T1000 (cell line): ENCODE data around the gene MIER2.

Source experiments
- DNase-seq: peaks from one replicate; lab custom pipeline; 2025; ENCODE audit warnings: mixed read lengths; lab: John Stamatoyannopoulos, UW

The MIER2 gene

DNA sequence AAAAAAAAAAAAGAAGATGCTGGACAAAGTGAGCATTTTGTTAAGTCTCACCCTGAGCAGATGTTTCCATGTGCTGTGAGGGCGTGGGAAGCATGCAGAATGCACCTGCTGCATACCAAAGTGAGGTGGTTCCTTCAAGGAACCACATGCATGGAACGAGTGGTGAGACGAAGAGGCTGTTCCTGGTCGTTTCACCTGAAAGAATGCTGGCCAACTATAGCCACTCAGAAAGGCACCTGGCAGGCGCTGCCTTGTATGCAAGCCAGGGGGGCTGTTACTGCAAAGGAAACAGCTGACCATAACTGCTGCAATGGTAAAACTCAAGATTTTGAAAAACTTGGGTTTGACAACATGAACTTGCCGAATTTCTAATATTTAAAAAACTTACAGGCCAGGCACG, 14.7 kb downstream of the MIER2 start:
- DNase-seq, result no peak

DNA sequence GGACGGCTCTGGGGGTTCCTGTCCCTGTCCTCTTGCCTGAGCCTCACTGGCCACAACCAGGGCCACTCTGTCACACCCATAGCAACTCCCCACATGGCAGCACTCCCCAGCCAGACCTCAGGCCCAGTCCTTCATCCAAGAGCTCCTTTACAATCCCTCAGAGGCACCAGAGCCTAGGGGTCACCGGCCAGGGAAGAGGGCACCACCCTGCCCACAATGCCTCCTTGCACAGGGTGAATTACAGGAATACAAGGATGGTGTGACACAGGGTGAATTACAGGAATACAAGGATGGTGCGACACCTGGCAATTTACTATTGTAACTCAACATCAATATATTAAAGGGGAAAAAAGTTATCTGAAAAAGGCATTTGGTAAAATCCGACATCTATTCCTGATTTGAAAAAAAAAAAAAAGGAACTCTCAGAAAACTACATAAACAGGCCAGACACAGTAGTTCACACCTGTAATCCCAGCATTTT, 16.5 kb downstream of the MIER2 start:
- no peak for DNase-seq

DNA sequence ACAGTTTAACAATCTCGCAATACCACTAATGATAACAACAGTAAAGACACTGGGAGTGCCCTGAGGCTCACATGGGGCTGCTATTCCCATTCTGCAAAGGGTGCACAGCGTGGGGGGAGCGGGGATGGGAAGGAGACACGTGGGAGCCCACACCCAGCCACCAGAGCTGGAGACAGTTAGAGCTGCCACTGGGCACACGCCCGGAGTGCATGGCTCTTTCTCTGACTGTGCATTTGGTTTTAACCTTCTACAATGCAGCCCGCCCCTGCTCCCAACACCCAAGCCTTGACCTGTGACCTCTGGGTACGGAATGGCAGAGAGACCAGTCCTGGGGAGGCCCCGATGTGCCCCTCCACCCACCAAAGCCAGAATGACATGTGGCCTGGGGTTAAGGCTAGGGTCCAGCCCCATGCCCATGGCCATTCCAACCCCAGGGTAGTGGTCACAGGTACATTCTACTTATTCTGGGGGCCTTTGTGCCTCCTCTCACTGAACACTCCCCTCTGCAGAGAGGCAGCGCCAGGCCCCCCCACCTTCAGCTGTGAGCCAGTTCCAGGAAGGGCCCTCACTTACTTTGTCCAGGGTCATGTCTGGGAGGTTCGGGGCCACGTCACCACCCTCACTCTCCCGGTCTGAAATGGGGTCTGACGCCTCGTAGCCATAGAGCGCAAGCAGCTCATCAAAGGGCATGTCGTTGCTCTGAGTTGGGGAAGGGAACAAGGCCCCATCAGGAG, 17.1 kb downstream of the MIER2 start:
- no peak for DNase-seq

DNA sequence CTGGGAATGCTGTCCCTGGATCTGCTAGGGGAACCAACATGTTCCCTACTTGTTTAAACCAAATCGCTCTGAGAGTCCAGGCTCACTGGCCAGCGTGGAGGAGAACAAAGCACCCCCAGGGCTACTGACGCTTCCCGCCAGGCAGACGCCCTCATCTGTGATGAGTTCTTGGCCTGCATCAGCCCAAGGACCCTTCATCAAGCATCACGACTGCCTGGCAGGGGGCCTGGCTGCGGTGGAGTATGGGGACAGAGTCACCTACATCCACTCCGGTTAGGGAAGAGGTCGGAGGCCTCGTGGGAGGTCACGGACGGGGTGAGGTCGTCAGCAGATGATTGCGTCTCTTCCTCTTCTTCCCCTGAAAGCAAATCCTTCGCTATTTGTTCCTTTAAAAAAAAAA, 17.7 kb downstream of the MIER2 start:
- no peak for DNase-seq

DNA sequence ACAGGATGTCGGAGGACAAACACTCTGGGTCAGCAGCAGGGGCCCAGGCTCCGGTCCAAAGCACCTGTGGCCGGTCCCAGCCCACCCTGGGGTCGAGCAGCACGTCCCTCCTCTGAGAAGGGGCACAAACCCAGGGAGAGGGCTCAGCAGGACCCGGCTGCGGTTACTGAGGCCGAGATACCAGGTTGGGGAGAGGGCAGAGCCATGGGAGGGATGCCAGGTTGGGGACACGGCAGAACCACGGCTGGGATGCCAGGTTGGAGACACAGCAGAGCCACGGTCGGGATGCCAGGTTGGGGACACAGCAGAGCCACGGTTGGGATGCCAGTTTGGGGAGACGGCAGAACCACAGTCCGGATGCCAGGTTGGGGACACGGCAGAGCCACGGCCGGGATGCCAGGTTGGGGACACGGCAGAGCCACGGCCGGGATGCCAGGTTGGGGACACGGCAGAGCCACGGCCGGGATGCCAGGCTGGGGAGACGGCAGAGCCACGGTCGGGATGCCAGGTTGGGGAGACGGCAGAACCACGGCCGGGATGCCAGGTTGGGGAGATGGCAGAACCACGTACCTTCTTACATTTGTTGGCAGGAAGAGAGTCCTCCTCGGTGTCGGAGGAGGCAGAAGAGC, 18.5 kb downstream of the MIER2 start:
- DNase-seq, result no peak

DNA sequence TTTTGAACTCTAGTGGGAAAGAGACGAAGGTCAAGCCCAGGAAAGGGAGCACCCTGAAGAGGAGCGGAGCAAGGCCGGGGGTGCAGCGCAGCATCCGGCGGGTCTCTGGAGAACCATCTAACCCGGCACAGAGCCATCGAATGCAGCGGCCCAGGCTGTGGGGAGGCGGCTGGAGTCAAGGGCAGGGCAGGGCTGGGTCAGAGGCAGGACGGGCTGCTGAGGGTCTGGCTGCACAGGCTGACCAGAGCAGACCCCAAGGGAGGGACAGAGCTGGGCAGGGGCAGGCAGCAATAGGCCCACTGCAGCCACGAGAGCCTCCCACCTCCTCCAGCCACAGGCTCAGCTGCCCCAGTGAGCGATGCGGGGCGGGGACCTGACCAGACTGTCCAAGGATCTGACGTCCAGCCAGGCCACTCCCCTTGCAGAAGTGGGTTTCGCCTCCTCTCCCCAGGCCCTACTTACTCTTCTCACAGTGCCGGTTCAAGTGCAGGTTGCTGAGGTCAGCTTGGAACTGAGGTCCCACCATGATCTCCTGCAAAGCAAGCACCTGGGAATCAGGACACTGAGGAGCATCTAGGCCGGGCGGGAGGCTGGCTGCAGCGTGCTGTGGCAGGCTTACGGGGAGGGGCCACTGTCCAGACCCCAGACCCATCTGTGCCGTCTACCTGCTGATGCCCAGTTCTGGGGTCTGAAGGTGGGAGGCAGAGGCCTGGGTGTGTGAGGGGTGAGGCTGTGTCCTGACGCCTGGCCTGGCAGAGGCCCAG, 19.2 kb downstream of the MIER2 start:
- no peak for DNase-seq

DNA sequence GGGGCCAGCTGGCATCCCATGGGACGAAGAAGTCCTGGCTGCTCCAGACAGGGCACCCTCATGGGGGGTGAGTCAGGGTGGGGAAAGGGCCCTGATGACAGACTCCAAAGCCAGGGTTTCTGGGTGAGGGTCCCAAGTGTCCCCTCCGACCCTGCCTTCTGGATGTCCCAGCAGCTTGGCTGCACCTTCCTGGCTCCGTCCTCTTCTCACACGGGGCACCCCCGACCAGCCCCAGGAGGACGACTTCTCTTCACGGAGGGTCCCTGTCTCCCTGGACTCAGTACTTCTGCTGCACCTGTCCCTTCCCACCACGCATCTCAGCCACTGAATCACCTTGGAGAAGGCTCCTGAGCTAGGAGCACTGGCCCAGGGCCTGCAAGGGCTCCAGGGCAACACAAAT, 19.9 kb downstream of the MIER2 start:
- DNase-seq, result no peak

DNA sequence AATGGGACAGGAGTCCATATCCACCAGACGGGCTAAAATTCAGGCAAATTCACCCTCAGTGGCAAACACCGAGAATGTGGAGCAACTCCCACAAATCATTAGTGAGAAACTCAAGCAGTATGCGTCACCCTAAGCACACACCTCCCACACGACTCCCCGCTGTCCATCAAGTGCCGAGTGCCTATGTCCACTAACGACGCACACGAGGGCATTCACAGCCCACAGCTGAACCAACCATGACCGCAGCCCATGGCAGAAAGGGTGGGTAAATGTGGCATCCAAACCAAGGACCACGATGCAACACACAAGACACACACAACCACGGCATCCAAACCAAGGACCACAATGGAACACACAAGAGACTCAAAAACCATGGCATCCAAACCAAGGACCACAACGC, 22.0 kb downstream of the MIER2 start:
- DNase-seq, result no peak

DNA sequence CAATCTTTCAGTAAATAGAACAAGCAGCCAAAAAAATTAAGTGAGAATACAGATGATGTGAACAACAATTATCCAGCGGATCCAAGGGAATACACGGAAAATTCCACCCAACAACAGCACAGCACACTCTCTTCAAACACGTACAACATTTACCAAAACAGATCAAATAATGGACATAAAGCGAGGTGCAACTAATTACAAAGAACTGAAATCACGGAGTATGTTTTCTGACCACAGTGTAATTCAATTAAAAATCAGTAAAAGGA, 26.2 kb downstream of the MIER2 start:
- no peak for DNase-seq

DNA sequence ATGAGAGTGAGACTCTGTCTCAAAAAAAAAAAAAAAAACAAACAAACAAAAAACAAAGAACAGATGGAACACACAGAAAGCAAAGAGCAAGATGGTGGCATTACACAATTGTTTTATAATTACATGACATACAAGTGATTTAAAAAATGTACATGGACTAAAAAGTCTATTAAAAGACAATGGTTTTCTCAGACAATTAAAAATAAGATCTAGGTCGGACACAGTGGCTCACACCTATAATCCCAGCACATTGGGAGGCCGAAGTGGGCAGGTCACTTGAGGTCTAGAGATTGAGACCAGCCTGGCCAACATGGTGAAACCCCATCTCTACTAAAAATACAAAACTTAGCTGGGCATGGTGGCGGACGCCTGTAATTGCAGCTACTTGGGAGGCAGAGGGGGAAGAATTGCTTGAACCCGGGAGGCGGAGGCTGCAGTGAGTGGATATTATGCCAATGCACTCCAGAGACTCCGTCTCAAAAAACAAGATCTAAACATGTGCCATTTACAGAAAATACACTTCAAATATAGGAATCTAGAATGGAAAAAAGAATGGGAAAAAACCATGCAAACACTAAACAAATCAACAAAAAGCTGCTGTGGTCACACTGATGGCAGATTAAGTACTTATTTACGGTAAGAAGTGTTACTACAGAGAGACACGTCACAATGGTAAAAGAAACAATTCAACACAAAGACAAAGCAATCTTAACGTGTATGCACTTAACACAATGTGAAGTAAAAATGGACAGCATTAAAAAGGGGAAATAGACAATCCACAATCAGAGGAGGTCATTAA, 26.7 kb downstream of the MIER2 start:
- DNase-seq, result no peak

DNA sequence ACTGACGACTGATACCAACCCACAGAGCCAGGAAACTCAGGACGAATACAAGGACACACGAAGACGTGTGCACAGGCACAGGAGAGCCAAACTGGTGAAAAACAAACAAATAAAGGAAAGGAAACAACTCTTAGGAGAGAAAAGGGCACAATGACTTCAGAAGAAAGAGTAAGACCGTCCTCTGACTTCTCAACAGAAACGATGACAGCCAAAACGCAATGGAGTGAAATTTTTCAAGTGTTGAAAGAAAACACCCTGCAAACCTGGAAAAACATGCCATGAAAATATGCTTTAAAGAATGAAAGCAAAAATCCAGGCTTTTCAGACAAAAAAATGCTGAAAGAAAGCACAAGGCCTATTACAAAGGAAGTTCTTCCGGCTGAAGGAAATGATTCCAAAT, 28.8 kb downstream of the MIER2 start:
- no peak for DNase-seq

DNA sequence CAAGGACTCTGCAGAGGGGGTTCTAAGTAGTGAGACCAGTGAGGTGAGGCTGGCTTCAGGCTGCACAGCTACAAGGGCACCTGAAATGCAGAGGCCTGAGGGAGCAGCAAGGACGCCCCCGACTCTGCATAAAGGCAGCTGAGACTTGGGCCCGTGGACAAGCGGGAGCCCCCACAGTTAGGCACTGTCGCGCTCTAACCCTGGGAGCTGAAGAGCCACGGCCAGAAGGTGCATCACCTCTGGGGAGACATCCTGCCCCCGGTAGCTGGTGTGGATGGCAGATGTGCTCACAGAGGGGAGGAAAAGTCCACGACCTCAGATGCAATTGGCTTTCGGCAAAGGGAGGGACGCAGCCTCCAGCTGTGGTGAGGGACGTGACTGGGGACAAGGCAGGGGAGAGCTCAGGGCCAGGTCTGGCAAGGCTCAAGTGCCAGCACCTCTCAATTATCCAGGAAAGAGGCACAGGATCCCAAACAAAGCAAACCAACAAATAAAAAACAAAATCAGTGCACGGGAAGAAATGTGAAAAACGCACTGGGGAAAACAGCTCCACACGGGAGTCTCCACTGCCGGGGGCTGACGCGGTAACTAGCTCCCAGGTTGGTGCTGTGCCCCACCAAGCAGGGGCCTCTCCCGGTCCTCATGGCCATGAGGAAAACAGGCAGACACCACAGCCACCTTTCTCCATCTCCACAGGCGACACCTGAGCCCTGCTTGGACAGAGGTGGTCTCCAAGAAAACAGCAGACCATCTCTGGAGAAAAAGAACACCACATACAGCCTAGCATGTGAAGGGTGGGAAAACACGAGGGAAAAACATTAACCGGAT, 30.4 kb downstream of the MIER2 start:
- DNase-seq, result no peak

DNA sequence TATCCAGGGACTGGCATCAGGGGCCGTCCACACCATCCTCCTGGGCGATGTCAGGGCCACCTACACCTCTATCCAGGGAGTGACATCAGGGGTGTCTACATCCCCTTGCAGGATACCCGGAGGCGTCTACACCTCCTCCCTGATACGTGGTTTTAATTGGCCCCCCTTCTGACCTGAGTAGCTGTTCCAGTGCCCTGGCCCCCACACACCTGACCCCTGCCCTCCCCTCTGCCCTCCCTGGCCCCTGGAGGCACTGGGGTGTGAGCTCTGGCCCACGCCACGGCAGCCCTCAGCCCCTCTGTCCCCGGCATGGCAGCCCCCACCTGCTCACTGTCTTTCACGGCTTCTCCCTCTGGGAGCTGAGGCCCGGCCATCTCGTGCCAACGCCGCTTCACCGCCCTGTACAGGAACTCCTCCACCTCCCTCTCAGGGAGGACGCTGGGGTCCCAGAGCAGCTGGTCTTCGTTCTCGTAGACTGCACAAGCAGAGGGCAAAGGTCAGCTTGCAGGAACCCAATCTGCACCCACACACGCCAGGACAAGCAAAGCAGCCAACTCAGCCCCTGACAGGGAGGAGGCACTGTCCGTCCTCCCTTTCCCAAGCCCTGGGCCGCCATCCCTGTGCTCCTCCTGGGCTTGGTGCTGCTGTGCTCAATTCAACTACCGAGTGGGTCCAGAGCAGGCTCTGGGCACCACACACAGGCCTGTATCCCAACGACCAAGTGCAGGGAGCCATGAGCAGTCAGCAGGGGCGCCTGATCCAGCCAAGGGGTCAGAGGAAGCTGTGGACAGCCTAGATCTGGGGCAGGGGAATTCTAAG, 31.2 kb downstream of the MIER2 start:
- DNase-seq, result no peak

DNA sequence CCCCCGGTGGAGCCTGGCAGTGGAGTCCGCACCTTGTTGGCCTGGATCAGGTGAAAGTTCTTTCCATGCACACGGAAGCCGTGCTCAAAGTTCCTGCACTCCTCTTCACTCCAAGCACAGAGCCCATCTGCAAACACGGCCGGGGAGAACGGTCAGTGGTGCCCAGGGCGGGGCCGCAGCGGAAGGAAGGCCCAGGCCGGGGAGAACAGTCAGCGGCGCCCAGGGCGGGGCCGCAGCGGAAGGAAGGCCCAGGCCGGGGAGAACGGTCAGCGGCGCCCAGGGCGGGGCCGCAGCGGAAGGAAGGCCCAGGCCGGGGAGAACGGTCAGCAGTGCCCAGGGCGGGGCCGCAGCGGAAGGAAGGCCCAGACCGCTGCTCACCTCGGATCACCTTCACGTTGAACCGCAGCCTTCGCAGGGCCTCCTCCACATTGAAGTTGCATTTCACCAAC, 32.8 kb downstream of the MIER2 start:
- DNase-seq, result no peak

DNA sequence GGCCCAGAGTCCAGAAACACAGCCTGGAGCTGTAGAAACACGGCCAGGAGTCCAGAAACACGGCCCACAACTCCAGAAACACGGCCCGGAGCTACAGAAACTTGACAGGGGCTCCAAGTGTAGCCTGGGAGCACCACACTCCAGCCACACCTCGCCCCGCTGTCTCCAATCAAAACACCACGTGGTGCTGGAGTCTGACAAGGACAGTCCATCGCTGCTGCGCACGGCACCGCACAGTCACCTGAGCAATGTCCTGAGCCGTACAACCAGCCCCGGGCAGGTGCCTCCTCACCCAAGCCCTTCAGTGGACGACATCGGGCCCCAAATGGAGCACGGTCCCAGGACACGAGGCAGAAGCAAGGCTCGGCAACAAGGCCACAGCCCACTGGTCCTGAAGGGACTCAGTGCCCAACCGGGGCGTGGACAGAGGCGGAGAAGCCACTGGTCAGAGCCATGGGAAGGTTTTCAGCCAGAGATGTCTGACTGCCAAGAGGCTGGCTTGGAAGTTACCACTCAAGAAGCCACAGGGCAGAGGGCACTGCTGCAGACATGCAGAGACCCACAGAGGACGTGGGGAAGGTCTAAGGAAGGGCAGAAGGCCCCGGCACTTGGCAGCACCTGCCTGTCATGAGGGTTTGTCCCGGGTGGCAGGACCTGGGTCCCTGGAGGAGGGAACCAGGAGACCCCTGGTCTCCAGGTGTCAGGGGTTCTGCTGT, 33.7 kb downstream of the MIER2 start:
- DNase-seq, result no peak

DNA sequence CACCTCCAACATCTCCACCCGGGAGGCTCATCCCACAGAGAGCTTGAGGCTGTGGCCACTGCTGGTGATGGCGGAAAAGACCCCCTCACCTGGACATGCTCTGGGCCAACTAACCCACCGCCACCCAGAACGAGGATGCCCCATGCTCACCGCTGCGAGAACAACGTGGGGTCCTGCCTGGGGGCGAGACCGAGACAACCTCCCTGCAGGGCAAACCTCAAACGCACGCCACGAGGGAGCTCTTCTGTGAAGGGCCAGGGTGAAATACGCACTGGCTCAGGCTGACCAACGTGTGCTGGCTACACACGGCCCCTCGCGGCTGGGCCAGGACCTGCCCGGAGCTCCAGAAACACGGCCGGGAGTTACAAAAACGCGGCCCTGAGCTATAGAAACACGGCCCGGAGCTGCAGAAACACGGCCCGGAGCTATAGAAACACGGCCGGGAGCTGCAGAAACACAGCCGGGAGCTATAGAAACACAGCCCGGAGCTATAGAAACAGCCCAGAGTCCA, 34.4 kb downstream of the MIER2 start:
- no peak for DNase-seq

DNA sequence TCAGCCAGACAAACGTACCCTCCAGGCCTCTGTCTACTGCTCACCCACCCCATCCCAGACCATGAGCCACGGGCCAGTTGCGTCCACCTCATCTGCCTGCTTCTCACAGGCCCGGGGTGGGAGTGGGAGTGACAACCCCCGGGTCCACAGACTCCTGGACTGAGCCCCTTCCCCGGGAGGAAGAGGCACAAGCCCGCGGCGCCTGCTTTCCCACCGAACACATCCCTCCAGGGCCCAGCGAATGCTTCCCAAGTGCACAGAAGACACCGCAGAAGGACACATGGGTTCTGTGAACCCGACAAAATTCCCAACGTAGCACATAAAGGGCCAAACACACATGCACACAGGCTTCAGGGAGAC, 35.4 kb downstream of the MIER2 start:
- DNase-seq, result no peak

DNA sequence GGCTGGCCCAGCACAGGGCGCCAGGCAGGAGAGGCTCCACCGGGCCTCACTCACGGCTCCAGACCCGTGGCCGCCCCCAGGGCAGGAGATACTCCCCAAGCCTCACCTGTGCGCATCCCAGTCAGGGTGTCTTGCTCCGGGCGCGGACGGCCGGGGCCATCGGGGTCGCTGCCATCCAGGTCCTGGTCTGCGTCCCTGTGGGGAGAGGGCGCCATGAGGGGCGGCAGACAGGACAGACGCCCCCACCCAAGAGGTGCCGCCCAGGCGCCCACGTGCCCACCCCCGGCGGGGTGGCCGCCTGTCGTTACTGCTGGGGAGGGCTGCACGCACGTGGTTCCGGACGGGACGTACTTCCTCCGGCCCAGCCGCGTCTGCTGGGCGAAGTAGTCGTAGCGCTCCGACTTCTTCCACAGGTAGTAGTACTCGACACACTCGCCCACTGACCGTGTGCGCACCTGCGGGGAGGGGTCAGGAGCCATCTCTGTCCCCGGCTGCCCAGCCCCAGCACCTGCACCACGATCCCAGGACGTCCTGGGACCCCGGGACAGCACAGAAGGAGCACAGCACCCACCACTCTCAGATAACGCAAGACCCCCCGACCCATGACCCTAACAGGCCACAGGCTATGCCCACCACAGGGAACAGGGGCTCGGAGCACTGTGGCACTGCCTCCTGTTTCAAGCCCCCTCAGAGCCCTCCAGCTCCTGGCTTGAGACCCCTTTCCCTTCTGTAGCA, 36.0 kb downstream of the MIER2 start:
- no peak for DNase-seq

DNA sequence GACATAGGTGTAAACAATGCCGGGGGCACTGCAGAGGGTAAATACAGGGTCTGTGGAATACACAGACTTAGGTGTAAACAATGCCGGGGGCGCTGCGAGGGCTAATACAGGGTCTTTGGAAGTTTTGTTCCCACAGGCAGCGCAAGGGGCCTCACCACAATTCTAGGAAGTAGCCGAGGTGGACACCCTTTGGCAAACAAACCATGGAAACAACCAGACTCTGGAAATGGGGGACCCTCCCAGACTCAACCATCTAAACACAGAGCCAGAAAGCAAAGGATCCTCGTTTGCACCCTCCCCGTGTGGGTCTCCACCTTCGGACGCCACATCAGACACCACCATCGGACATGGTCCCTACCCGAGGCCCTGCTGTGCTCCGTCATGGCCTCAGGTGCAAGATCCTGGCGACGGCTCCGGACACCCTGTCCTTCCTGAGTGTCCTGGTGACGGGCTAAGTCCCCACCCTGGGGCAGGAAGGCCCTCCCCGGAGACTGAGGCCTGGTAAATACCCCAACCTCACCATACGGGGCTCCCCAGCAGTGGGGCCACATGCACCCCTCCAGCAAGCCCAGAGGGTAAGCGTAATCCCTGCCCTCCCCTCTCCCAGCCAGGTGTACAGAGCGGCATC, 36.7 kb downstream of the MIER2 start:
- DNase-seq, result no peak
